PC-9 (cell line): ENCODE results near the gene CLPTM1L. TPM values are rescaled to one million over a fixed set of nuclear protein-coding genes. Genes with fewer than 3 reads are reported as not detected.
A peak's percentile ranks its signal among the peaks of the same experiment; 100 is the strongest.

Source experiments
- BruUV-seq: library from RNA; stranded (reverse); fragments of 400-500 nt; replicated peaks from 2 replicates; lab custom pipeline; 2021; lab: Mats Ljungman, UMichigan
- CTCF ChIA-PET: fragments of 300-600 bp; sonication (Branson Sonifier 250); formaldehyde crosslinking; loops from one replicate; lab custom pipeline; 2022; ENCODE audit warnings: antibody characterized with exemption; lab: Charles Lee
- POLR2A ChIA-PET: fragments of 300-600 bp; sonication (Branson Sonifier 250); formaldehyde crosslinking; loops from one replicate; lab custom pipeline; 2022; ENCODE audit warnings: antibody characterized with exemption; ENCODE audit not compliant: unreplicated experiment; lab: Charles Lee
- DNase-seq, 2 experiments: peaks; one replicate each; pipeline versions ENCODE4 v3.0.0 to v3.0.0-alpha.2; 2015 to 2022; ENCODE audit warnings: mixed read lengths in 1 of 2
- H2AFZ ChIP-seq: fragments of 200-600 bp; sonication (generic); 2 replicates; pipeline ENCODE4 v1.8.1; 2017; ENCODE audit warnings: antibody characterized with exemption
- H3F3A ChIP-seq: fragments of 200-600 bp; sonication (generic); 2 replicates; pipeline ENCODE4 v1.8.1; 2017; ENCODE audit warnings: antibody characterized with exemption, mild to moderate bottlenecking, low read depth; ENCODE audit not compliant: insufficient read depth
- H3K27ac ChIP-seq: fragments of 200-600 bp; sonication (generic); 2 replicates; pipeline ENCODE4 v1.6.1; 2016; ENCODE audit warnings: mixed run types
- H3K27me3 ChIP-seq: fragments of 200-600 bp; sonication (generic); 2 replicates; pipeline ENCODE4 v1.6.1; 2016; ENCODE audit warnings: low read depth, mixed run types; ENCODE audit not compliant: insufficient read depth
- H3K36me3 ChIP-seq: fragments of 200-600 bp; sonication (generic); 2 replicates; pipeline ENCODE4 v1.6.1; 2016; ENCODE audit warnings: low read depth, mixed run types
- H3K4me1 ChIP-seq: fragments of 200-600 bp; sonication (generic); replicated peaks from 2 replicates; pipeline ENCODE4 v1.6.1; 2016; ENCODE audit warnings: mixed run types; ENCODE audit not compliant: insufficient read depth
- H3K4me2 ChIP-seq: fragments of 200-600 bp; sonication (generic); 2 replicates; pipeline ENCODE4 v1.6.1; 2017; ENCODE audit warnings: mixed run types
- H3K4me3 ChIP-seq: fragments of 200-600 bp; sonication (generic); 2 replicates; pipeline ENCODE4 v1.6.1; 2016; ENCODE audit warnings: mixed run types
- H3K79me2 ChIP-seq: fragments of 200-600 bp; sonication (generic); 2 replicates; pipeline ENCODE4 v1.6.1; 2017; ENCODE audit warnings: low read depth, mixed run types
- H3K9me2 ChIP-seq: fragments of 200-600 bp; sonication (generic); 2 replicates; pipeline ENCODE4 v1.8.1; 2017; ENCODE audit warnings: mild to moderate bottlenecking; ENCODE audit not compliant: insufficient read depth
- H3K9me3 ChIP-seq: fragments of 200-600 bp; sonication (generic); 2 replicates; pipeline ENCODE4 v1.8.1; 2016; ENCODE audit warnings: low read depth; ENCODE audit not compliant: insufficient read depth
- H4K20me1 ChIP-seq: fragments of 200-600 bp; sonication (generic); 2 replicates; pipeline ENCODE4 v1.8.1; 2017; ENCODE audit not compliant: insufficient read depth
- CTCF ChIP-seq: fragments of 200-600 bp; sonication (generic); conservative IDR thresholded peaks from 2 replicates; pipeline ENCODE4 v1.6.1; 2017; ENCODE audit warnings: mixed run types, antibody characterized with exemption, mild to moderate bottlenecking, moderate library complexity
- EZH2 ChIP-seq: fragments of 200-600 bp; sonication (generic); IDR thresholded peaks from 2 replicates; pipeline ENCODE4 v1.8.0; 2017; ENCODE audit warnings: antibody characterized with exemption, low read depth
- intact Hi-C: fragments of 100-400 bp; cut with micrococcal nuclease; formaldehyde crosslinking; loops from one replicate; pipeline ENCODE4 v1.10.0; 2022; ENCODE audit not compliant: unreplicated experiment
- total RNA-seq: library from RNA; stranded (reverse); gene quantifications from 2 replicates; pipeline ENCODE4 v1.2.3, GENCODE V29; 2021

CLPTM1L gene
- total RNA-seq, 1 experiment from 2014 or later, result 260 TPM

- intact Hi-C loops, result no loop called here
- H3K27ac ChIP-seq, result no peak overlapping the region
- peak in 1 of 2 experiments; percentile 58 for DNase-seq
- POLR2A ChIA-PET, result no interaction called here
- H3K4me2 ChIP-seq, result no peak overlapping the region
- H3K79me2 ChIP-seq, result no peaks in the 10 kb centered on the region
- no peak overlapping the region for H2AFZ ChIP-seq
- H3K36me3 ChIP-seq, result peaks cover 17% of the 10 kb centered on the region
- CTCF ChIA-PET, result no interaction called here
- BruUV-seq, result no TSS peak
- H3K9me3 ChIP-seq, result no peaks in the 10 kb centered on the region
- H4K20me1 ChIP-seq, result peaks cover 64% of the 10 kb centered on the region
- peaks cover 33% of the 10 kb centered on the region for H3F3A ChIP-seq
- H3K4me3 ChIP-seq, result no peak overlapping the region
- no peaks in the 10 kb centered on the region for H3K27me3 ChIP-seq
- no peaks in the 10 kb centered on the region for H3K9me2 ChIP-seq
- TF ChIP-seq EZH2, result no peak
- TF ChIP-seq CTCF, result no peak
- H3K4me1 ChIP-seq, result peaks cover 12% of the 10 kb centered on the region
These were observed 12.4 kb downstream of the CLPTM1L start for GRCh38 chr5:1332461-1333001.

GRCh38 chr5:1331861-1332405 lies 13.0 kb downstream of the CLPTM1L start:
- Histone ChIP-seq H3K27me3 (no peaks in the 10 kb centered on the region), H3F3A (peaks cover 39% of the 10 kb centered on the region), H3K36me3 (peaks cover 11% of the 10 kb centered on the region; the same call in 1 of the 2 replicates), H3K4me1 (peaks cover 18% of the 10 kb centered on the region), H2AFZ (no peak overlapping the region), H3K4me2 (no peak overlapping the region), H3K9me2 (no peaks in the 10 kb centered on the region), H3K4me3 (no peak overlapping the region), H3K79me2 (no peaks in the 10 kb centered on the region), H4K20me1 (peaks cover 61% of the 10 kb centered on the region), H3K27ac (no peak overlapping the region), H3K9me3 (no peaks in the 10 kb centered on the region)
- BruUV-seq, result no TSS peak
- CTCF ChIA-PET, result no interaction called here
- POLR2A ChIA-PET, result no interaction called here
- no peak for DNase-seq
- intact Hi-C loops, result no loop called here
- no peak for TF ChIP-seq EZH2
- TF ChIP-seq CTCF, result no peak

GRCh38 chr5:1330847-1331831 lies 13.8 kb downstream of the CLPTM1L start:
- Histone ChIP-seq H3K9me3 (no peaks in the 10 kb centered on the region), H3K79me2 (no peaks in the 10 kb centered on the region; the same call in 1 of the 2 replicates), H3K27ac (no peak overlapping the region), H2AFZ (no peak overlapping the region), H3K9me2 (no peaks in the 10 kb centered on the region), H3F3A (peaks cover 47% of the 10 kb centered on the region), H3K27me3 (no peaks in the 10 kb centered on the region), H3K4me3 (no peak overlapping the region), H3K4me1 (peaks cover 26% of the 10 kb centered on the region), H4K20me1 (peaks cover 56% of the 10 kb centered on the region), H3K4me2 (no peak overlapping the region), H3K36me3 (peaks cover 11% of the 10 kb centered on the region; the same call in 1 of the 2 replicates)
- ChIA-PET POLR2A (no interaction called here), CTCF (no interaction called here)
- no peak for TF ChIP-seq CTCF
- no peak for TF ChIP-seq EZH2
- intact Hi-C loops, result no loop called here
- DNase-seq, result no peak
- no TSS peak for BruUV-seq
